GM18499 (cell line): ENCODE data around the gene TMEM161A.
"Not testable (repeated sequence)": the region's sequence is repeated elsewhere in the genome, so short reads cannot be mapped to it uniquely, and the experiment has no call there.

ENCODE experiments used
- ATAC-seq: cut with Tn5 transposase; IDR thresholded peaks from one replicate; pipeline ENCODE4 v1.9.1; 2021; ENCODE audit warnings: moderate number of reproducible peaks; ENCODE audit not compliant: insufficient read depth, unreplicated experiment

Gene TMEM161A

DNA sequence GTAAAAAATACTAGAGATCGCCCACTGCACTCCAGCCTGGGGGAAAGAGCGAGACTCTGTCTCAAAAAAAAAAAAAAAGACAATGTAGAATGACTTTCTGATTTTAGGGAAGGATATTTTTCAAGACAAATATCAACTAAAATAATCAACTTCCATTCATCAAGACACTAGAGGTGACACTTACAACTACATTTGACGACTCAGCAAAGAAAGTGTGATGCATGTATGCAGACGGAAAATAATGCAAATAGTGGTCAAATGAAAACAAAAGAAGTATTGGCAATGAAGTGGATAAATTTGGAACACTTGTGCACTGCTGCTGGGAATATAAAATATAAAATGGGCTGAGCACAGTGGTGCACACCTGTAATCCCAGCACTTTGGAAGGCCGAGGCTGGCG, 12.2 kb downstream of the TMEM161A start:
- ATAC-seq, result no peak

DNA sequence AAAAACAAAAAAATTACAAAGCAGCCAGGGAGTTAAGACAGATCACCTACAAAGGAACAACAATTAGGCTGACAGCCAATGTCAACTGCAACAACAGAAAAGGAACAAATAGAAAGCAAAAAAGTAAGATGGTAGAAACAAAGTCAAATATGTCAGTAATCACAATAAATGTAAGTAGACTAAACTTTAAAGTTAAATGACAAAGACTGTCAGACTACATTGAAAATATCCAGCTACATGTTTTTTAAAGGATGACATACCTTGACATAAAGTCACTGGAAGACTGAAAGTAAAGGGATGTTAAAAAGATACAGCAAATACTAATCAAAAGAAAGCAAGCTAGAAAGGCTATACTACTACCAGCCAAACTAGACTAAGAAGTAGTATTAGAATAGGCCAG, 14.9 kb downstream of the TMEM161A start:
- no peak for ATAC-seq

DNA sequence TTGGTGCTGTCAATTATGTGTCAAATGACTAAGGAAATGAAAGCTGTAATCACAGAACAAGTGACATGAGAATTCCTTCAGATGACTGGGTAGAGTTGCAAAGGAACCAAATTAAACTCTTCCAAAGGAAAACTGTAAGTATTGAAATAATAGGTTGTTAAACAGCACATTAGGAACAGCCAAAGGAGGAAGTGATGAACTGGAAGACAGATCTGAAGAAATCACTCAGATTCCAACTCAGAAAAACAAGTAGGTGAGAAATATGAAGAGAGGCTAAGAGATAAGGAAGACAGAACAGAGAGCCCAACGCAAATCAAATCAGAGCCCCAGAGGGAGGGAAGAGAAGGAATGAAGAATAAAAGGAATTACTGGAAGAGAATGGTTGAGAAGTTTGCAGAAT, 15.4 kb downstream of the TMEM161A start:
- ATAC-seq, result no peak

DNA sequence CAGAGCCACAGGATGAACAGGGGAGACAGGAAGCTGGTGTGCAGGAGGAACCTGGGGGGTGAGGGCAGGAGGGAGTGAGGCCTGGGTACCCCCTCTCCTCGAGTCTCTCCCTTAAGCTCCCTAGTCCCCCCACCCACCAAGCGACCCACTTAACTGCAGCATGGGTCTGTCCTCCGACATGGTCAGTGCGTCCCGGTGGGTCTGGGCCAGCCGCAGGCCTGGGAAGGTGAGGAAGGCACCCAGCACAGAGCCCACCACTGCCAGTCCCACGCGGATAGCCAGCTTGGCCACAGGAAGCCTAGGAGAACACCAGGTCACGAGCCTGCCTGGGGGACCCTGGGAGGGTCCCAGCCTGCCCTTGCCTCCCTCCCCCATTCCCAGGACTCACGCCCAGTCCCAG, 16.9 kb downstream of the TMEM161A start:
- no peak for ATAC-seq

DNA sequence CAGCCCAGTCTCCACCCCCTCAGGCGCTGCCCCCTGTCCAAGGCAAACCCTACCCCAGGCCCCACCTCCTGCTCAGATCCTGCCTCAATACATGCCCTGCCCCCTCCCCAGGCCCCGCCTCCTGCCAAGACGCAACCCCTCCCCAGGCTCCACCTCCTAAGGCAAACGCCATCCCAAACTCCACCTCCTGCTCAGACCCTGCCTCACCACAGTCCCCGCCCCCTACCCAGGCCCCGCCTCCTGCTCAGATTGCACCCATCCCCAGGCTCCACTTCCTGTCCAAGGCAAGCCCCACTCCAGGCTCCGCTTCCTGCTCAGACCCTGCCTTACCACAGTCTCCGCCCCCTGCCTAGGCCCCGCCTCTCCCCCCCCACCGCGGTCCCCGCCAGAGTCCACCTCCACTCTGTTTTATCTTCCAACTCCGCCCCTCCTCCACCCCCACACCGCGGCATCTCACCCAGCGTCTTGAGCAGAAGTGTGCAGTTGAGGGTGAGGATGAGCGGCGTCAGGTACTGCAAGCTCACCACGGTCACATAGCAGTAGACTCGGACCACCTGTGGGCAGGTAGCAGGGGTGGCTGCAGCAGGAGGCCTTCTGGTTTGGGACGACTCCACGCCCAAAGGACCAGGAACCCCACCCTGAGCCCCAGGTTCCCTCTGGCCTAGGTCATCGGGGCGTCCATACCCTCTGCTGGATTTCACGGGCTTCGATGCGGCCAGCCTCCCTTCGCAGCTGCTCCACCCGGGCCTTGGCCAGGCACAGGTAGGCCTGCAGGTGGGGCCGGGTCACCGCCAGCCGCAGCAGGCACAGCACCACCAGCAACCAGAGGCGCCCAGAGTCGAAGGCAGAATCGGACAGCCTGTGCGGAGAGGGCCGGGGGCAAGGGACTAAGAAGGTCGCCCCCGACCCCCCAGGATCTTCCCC, 17.7 kb downstream of the TMEM161A start:
- ATAC-seq, result no peak

GRCh38 chr19:19119325-19120237, 18.7 kb downstream of the TMEM161A start:
- ATAC-seq, result no peak

DNA sequence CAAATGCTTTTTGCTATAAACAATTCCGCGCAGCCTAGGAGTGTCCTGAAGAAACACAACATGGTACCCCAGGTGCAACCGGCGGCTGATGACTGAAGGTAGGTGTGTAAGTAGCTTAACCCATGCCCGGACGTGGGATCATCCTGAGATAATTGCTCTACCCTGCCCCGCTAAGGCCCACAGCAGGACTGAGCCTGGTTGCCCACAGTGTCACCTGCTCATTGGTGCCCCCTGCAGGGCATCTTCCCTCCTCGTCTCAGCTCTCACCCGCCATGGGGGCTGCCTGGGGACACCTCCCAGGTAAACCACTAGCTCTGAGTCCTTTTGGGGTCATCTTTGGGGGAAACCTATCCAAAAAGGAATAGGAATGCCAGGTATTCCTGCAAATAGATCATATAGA, 22.3 kb downstream of the TMEM161A start:
- no peak for ATAC-seq

DNA sequence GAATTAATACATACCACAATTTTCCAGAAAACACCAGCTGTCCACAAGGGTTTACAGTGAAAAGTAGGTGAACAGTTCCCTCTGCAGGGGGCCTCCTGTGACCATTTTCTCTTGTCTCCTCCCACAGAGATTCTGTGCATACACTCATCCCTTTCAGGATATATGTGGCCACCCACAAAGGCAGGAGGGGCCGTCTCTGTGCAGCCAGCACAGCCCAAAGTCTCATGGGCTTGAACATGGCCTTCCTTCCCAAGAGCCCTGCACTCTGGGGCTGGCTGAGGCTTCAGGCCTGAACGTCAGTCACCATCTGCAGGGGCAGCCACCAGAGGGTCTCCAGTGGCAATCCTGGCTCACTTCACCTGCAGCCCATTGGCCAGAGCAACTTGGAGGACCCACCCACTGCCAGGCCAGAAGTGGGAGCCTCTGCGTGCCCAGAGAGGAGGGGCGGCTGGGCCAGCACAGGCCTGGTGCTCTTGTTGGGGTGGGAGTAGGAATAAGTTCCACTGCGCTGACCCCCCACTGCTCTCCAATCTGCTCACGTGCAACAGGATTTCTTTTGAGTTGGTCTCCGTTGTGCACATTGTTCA, 25.1 kb downstream of the TMEM161A start:
- no peak for ATAC-seq

- no peak for ATAC-seq
Measured at GRCh38 chr19:19111967-19112580, 26.2 kb downstream of the TMEM161A start.

GRCh38 chr19:19111136-19111835, 27.0 kb downstream of the TMEM161A start:
- ATAC-seq, result no peak

DNA sequence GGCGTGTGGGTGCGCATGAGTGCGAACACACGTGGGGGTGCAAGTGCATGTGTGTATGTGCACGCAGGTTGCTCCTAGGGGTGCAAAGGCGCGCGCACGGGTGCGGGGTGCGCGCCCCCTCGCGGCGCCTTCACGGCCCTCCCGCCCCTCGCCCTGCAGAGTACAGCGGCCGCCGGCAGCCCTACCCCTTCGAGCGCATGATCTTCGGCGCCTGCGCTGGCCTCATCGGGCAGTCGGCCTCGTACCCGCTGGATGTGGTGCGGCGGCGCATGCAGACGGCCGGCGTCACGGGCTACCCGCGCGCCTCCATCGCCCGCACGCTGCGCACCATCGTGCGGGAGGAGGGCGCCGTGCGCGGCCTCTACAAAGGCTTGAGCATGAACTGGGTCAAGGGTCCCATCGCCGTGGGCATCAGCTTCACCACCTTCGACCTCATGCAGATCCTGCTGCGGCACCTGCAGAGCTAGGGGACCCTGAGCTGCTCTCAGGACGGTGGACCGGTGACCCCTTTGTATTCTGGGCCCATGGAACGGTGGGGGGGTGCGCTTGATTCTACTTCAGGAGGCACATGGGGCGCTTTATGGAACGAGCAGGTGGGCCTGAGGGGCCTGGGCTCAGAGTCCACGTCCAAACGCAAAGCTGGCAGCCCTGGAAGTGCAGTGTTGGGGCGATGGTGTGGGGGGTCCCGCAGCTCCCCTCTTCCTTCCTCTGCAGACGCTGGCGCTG, 27.7 kb downstream of the TMEM161A start:
- no peak for ATAC-seq

GRCh38 chr19:19109601-19110000, 28.7 kb downstream of the TMEM161A start:
- no peak for ATAC-seq

GRCh38 chr19:19107654-19108053, 30.6 kb downstream of the TMEM161A start:
- ATAC-seq, result no peak

DNA sequence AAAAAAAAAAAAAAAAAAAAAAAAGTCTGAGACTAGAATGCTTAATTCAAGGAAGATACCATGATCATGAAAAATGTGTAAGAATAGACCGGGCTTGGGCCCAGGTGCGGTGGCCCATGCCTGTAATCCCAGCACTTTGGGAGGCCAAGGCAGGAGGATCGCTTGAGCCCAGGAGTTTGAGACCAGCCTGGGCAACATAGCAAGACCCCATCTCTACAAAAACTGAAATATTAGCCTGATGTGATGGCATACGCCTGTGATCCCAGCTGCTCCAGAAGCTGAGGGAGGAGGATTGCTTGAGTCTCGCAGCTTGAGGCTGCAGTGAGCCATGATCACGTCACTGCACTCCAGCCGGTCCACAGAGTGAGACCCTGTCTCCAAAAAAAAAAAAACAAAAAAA, 31.3 kb downstream of the TMEM161A start:
- ATAC-seq, result not testable (repeated sequence)

DNA sequence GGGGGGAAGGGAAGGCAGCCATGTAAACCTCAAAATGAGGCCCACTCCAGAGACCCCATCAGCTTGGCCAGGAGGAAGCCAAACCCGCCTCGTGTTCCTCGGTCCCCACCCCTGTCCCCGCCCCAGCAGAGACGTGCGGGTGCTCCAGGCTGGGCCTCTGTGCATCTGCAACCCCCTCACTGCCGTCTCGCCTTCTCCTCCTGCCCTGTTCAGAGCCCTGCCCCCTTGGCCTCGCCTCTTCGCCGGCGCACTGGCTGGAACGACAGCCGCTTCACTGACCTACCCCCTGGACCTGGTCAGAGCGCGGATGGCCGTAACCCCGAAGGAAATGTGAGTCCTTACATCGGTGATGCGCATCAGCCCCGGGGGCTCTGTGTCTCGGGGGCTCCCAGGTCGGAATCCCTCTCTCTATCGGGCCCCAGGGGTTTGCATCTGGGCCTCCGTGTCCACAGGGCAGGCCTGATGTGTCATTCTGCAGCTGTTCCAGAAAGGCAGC, 32.2 kb downstream of the TMEM161A start:
- ATAC-seq, result no peak

GRCh38 chr19:19105365-19106055, 32.8 kb downstream of the TMEM161A start:
- no peak for ATAC-seq

- no peak for ATAC-seq
Measured at GRCh38 chr19:19103167-19103566, 35.1 kb downstream of the TMEM161A start.

DNA sequence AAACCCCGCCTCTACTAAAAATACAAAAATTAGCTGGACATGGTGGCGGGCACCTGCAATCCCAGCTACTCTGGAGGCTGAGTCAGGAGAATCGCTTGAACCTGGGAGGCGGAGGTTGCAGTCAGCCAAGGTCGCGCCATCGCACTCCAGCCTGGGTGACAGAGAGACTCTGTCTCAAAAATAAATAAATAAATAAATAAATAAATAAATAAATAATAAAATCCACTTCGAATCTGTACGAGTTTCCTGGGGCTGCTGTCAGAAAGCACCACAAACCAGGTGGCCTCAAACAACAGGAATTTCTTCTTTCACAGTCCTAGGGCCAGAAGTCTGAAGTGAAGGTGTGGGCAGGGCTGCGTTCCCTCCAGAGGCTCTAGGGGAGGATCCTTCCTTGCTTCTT, 35.7 kb downstream of the TMEM161A start:
- ATAC-seq, result not testable (repeated sequence)
